Neural cell (in vitro differentiated cells): ENCODE measurements around the gene WDR20. TPM values are rescaled to one million over a fixed set of nuclear protein-coding genes. Genes with fewer than 3 reads are reported as not detected.

Source experiments
- H2AFZ ChIP-seq: fragments of 200-600, 300-800 bp; sonication (generic), shearing (Covaris generic); 2 replicates; pipeline ENCODE4 v1.6.0; 2014; ENCODE audit warnings: low read depth, mild to moderate bottlenecking, antibody characterized with exemption, low read length, moderate library complexity
- H3F3A ChIP-seq: fragments of 200-600 bp; shearing (Covaris generic); 2 replicates; pipeline ENCODE4 v1.6.1; 2016; ENCODE audit warnings: mild to moderate bottlenecking, moderate library complexity, mixed read lengths, antibody characterized with exemption, low read length; ENCODE audit not compliant: insufficient read depth, poor library complexity, severe bottlenecking
- H3K27ac ChIP-seq: fragments of 200-600, 300-800 bp; sonication (generic), shearing (Covaris generic); 2 replicates; pipeline ENCODE4 v1.5.1; 2014; ENCODE audit warnings: mild to moderate bottlenecking, low read length, moderate library complexity
- H3K27me3 ChIP-seq: fragments of 300-800, 200-600 bp; sonication (generic), shearing (Covaris generic); 2 replicates; pipeline ENCODE4 v1.6.0; 2014; ENCODE audit warnings: mild to moderate bottlenecking, low read depth, low read length, moderate library complexity; ENCODE audit not compliant: insufficient read depth
- H3K36me3 ChIP-seq: fragments of 300-800, 200-600 bp; sonication (generic), shearing (Covaris generic); 2 replicates; pipeline ENCODE4 v1.5.1; 2014; ENCODE audit warnings: mild to moderate bottlenecking, antibody characterized with exemption, low read length, moderate library complexity; ENCODE audit not compliant: insufficient read depth
- H3K4me2 ChIP-seq: fragments of 300-800, 200-600 bp; sonication (generic), shearing (Covaris generic); 2 replicates; pipeline ENCODE4 v1.6.0; 2014; ENCODE audit warnings: mild to moderate bottlenecking, low read length
- H3K4me3 ChIP-seq: fragments of 300-800, 200-600 bp; sonication (generic), shearing (Covaris generic); 2 replicates; pipeline ENCODE4 v1.5.1; 2014; ENCODE audit warnings: mild to moderate bottlenecking, low read length, moderate library complexity
- H3K79me2 ChIP-seq: fragments of 200-600 bp; shearing (Covaris generic); replicated peaks from 2 replicates; pipeline ENCODE4 v1.6.0; 2014; ENCODE audit warnings: mild to moderate bottlenecking, low read length, moderate library complexity; ENCODE audit not compliant: insufficient read depth
- H3K9ac ChIP-seq: fragments of 300-800, 200-600 bp; sonication (generic), shearing (Covaris generic); 2 replicates; pipeline ENCODE4 v1.6.1; 2016; ENCODE audit warnings: mild to moderate bottlenecking, low read length, mixed read lengths
- H3K9me2 ChIP-seq: fragments of 200-600 bp; shearing (Covaris generic); 2 replicates; pipeline ENCODE4 v1.6.1; 2016; ENCODE audit warnings: mild to moderate bottlenecking, low read length, mixed read lengths; ENCODE audit not compliant: insufficient read depth
- H3K9me3 ChIP-seq: fragments of 200-600, 300-800 bp; sonication (generic), shearing (Covaris generic); 2 replicates; pipeline ENCODE4 v1.6.1; 2016; ENCODE audit warnings: mild to moderate bottlenecking, mixed run types, low read length, moderate library complexity, mixed read lengths
- H4K20me1 ChIP-seq: fragments of 200-600 bp; shearing (Covaris generic); 2 replicates; pipeline ENCODE4 v1.6.1; 2016; ENCODE audit warnings: mild to moderate bottlenecking, mixed run types; ENCODE audit not compliant: insufficient read depth
- EP300 ChIP-seq: fragments of 450-650 bp; conservative IDR thresholded peaks from 2 replicates; pipeline ENCODE4 v1.6.1; 2014; ENCODE audit warnings: antibody characterized with exemption, mild to moderate bottlenecking, moderate library complexity; ENCODE audit not compliant: poor library complexity, severe bottlenecking
- EZH2 ChIP-seq: fragments of 200-600, 300-800 bp; shearing (Covaris generic), sonication (generic); IDR thresholded peaks from 2 replicates; pipeline ENCODE4 v1.6.1; 2014; ENCODE audit warnings: antibody characterized with exemption, low read length, borderline replicate concordance, mild to moderate bottlenecking; ENCODE audit not compliant: insufficient read depth, poor library complexity, severe bottlenecking
- MXI1 ChIP-seq: fragments of 450-650 bp; conservative IDR thresholded peaks from 2 replicates; pipeline ENCODE4 v1.6.1; 2014; ENCODE audit warnings: antibody characterized with exemption, mild to moderate bottlenecking; ENCODE audit not compliant: poor library complexity, severe bottlenecking
- POLR2AphosphoS5 ChIP-seq: IDR thresholded peaks from 2 replicates; pipeline ENCODE4 v1.6.1; 2012
- RAD21 ChIP-seq: fragments of 450-650 bp; conservative IDR thresholded peaks from 2 replicates; pipeline ENCODE4 v1.6.1; 2014; ENCODE audit warnings: antibody characterized with exemption, mild to moderate bottlenecking, moderate library complexity
- SMC3 ChIP-seq: fragments of 450-650 bp; conservative IDR thresholded peaks from 2 replicates; pipeline ENCODE4 v1.6.1; 2014; ENCODE audit warnings: antibody characterized with exemption, mild to moderate bottlenecking, moderate library complexity; ENCODE audit not compliant: poor library complexity
- TAF1 ChIP-seq: IDR thresholded peaks from 2 replicates; pipeline ENCODE4 v1.6.1; 2012; ENCODE audit warnings: low read depth
- polyA plus RNA-seq: library from polyadenylated mRNA; depleted of rRNA; stranded (reverse); fragments of >200 nt; gene quantifications from 2 replicates; pipeline ENCODE4 v1.2.3, GENCODE V29; 2014
- TF ChIP-seq, protein P1 (sequence below): fragments of 450-650 bp; IDR thresholded peaks from 2 replicates; pipeline ENCODE4 v1.5.1; 2014; ENCODE audit warnings: antibody characterized with exemption, mild to moderate bottlenecking, moderate library complexity; ENCODE audit not compliant: poor library complexity, severe bottlenecking
- TF ChIP-seq, protein P2 (sequence below): IDR thresholded peaks from 2 replicates; pipeline ENCODE4 v1.6.1; 2012; ENCODE audit warnings: borderline replicate concordance

Gene WDR20
- polyA plus RNA-seq, 1 donor from 2014 or later = 28.6 TPM

DNA sequence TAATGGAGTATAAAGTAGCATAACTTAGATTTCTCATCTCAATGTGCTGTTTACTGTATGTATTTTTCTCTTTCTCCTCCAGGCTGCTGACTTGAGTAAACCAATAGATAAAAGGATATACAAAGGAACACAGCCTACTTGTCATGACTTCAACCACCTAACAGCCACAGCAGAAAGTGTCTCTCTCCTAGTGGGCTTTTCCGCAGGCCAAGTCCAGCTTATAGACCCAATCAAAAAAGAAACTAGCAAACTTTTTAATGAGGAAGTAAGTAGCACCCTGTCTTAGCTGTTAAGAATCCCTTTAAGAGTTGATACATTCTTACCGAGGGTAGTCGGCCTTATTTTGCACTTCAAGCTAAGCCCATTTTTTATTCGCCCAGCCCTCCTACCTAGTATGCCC lies 55.2 kb downstream of the WDR20 start:
- peaks cover 9% of the 10 kb centered on the region for H3K79me2 ChIP-seq

DNA sequence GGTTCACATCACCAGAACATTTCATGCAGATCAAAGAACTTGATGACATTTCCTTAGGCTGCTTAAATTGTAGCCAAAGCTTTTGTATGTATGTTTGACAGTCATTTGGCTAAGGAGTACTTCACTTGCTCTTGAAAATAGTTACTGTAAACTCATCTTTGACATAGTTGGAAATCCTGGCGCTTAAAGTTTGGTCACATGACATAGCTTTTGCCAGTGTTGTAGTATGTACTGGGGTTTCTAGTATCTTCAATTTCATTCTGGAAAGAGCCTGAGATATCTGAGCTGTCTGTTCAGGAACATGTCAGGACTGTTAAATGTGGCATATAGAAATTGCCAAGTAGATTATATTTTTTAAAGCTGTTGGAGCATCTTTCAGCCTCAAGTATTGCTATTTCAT lies 55.7 kb downstream of the WDR20 start:
- no peak overlapping the region for H3K9ac ChIP-seq
- no peak overlapping the region for H3K27ac ChIP-seq
- H3K79me2 ChIP-seq = peaks cover 9% of the 10 kb centered on the region
- H3K9me3 ChIP-seq = no peaks in the 10 kb centered on the region
- no peaks in the 10 kb centered on the region for H3K9me2 ChIP-seq
- TF ChIP-seq MXI1 = no peak
- H3K27me3 ChIP-seq = no peaks in the 10 kb centered on the region
- H2AFZ ChIP-seq = no peak overlapping the region
- H4K20me1 ChIP-seq = peaks cover 4% of the 10 kb centered on the region
- no peak overlapping the region for H3K4me3 ChIP-seq
- H3F3A ChIP-seq = no peaks in the 10 kb centered on the region
- H3K36me3 ChIP-seq = no peaks in the 10 kb centered on the region
- no peak overlapping the region for H3K4me2 ChIP-seq

More for the DNA sequence above, 55.2 kb downstream of the WDR20 start:
- H3K36me3 ChIP-seq = no peaks in the 10 kb centered on the region
- H3K27ac ChIP-seq = no peak overlapping the region
- TF ChIP-seq EZH2 (no peak), POLR2AphosphoS5 (no peak), SMC3 (no peak), MXI1 (no peak), RAD21 (no peak), TAF1 (no peak), EP300 (no peak)
- TF ChIP-seq, protein P1, sequence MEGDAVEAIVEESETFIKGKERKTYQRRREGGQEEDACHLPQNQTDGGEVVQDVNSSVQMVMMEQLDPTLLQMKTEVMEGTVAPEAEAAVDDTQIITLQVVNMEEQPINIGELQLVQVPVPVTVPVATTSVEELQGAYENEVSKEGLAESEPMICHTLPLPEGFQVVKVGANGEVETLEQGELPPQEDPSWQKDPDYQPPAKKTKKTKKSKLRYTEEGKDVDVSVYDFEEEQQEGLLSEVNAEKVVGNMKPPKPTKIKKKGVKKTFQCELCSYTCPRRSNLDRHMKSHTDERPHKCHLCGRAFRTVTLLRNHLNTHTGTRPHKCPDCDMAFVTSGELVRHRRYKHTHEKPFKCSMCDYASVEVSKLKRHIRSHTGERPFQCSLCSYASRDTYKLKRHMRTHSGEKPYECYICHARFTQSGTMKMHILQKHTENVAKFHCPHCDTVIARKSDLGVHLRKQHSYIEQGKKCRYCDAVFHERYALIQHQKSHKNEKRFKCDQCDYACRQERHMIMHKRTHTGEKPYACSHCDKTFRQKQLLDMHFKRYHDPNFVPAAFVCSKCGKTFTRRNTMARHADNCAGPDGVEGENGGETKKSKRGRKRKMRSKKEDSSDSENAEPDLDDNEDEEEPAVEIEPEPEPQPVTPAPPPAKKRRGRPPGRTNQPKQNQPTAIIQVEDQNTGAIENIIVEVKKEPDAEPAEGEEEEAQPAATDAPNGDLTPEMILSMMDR = no peak
- TF ChIP-seq, protein P2, sequence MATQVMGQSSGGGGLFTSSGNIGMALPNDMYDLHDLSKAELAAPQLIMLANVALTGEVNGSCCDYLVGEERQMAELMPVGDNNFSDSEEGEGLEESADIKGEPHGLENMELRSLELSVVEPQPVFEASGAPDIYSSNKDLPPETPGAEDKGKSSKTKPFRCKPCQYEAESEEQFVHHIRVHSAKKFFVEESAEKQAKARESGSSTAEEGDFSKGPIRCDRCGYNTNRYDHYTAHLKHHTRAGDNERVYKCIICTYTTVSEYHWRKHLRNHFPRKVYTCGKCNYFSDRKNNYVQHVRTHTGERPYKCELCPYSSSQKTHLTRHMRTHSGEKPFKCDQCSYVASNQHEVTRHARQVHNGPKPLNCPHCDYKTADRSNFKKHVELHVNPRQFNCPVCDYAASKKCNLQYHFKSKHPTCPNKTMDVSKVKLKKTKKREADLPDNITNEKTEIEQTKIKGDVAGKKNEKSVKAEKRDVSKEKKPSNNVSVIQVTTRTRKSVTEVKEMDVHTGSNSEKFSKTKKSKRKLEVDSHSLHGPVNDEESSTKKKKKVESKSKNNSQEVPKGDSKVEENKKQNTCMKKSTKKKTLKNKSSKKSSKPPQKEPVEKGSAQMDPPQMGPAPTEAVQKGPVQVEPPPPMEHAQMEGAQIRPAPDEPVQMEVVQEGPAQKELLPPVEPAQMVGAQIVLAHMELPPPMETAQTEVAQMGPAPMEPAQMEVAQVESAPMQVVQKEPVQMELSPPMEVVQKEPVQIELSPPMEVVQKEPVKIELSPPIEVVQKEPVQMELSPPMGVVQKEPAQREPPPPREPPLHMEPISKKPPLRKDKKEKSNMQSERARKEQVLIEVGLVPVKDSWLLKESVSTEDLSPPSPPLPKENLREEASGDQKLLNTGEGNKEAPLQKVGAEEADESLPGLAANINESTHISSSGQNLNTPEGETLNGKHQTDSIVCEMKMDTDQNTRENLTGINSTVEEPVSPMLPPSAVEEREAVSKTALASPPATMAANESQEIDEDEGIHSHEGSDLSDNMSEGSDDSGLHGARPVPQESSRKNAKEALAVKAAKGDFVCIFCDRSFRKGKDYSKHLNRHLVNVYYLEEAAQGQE = no peak
- no peak overlapping the region for H2AFZ ChIP-seq
- no peaks in the 10 kb centered on the region for H3K9me3 ChIP-seq
- H3K9ac ChIP-seq = no peak overlapping the region
- peaks cover 4% of the 10 kb centered on the region for H4K20me1 ChIP-seq
- H3F3A ChIP-seq = no peaks in the 10 kb centered on the region
- no peaks in the 10 kb centered on the region for H3K27me3 ChIP-seq
- no peaks in the 10 kb centered on the region for H3K9me2 ChIP-seq
- H3K4me3 ChIP-seq = no peak overlapping the region
- H3K4me2 ChIP-seq = no peak overlapping the region
